Stimulated activated CD4-positive, alpha-beta T cell treated with anti-CD3 and anti-CD28 coated beads, TNF-alpha, amount 100 ng/mL, for 1 hour (primary cell): ENCODE measurements around the gene ADARB2.
"Not testable (repeated sequence)": the region's sequence is repeated elsewhere in the genome, so short reads cannot be mapped to it uniquely, and the experiment has no call there.

Source experiments
- DNase-seq, 3 donors: peaks; one replicate each; pipeline ENCODE4 v3.0.0-alpha.2; 2020; ENCODE audit warnings: low read depth in 3 of 3, low spot score in 1 of 3

Gene ADARB2

GRCh38 chr10:1274111-1274661 lies 463.1 kb downstream of the ADARB2 start:
- DNase-seq = no peak

- DNase-seq = no peak
Measured at GRCh38 chr10:1273372-1274105, 463.8 kb downstream of the ADARB2 start.

- DNase-seq = no peak
Measured at GRCh38 chr10:1272777-1273161, 464.6 kb downstream of the ADARB2 start.

GRCh38 chr10:1272079-1272776 lies 465.1 kb downstream of the ADARB2 start:
- no peak for DNase-seq

- DNase-seq = no peak
Measured at GRCh38 chr10:1270906-1271305, 466.4 kb downstream of the ADARB2 start.

- DNase-seq = no peak
Measured at GRCh38 chr10:1270490-1270889, 466.8 kb downstream of the ADARB2 start.

GRCh38 chr10:1268831-1269230 lies 468.5 kb downstream of the ADARB2 start:
- no peak for DNase-seq

- DNase-seq = no peak
Measured at GRCh38 chr10:1267568-1267967, 469.8 kb downstream of the ADARB2 start.

- DNase-seq = no peak
Measured at GRCh38 chr10:1267148-1267547, 470.2 kb downstream of the ADARB2 start.

- DNase-seq = no peak
Measured at GRCh38 chr10:1266033-1266802, 471.1 kb downstream of the ADARB2 start.

- DNase-seq = no peak
Measured at GRCh38 chr10:1264001-1264400, 473.3 kb downstream of the ADARB2 start.

- no peak for DNase-seq
Measured at GRCh38 chr10:1257274-1257673, 480.1 kb downstream of the ADARB2 start.

- DNase-seq = no peak
Measured at GRCh38 chr10:1256432-1256725, 480.9 kb downstream of the ADARB2 start.

GRCh38 chr10:1255600-1256431 lies 481.5 kb downstream of the ADARB2 start:
- no peak for DNase-seq

- no peak for DNase-seq
Measured at GRCh38 chr10:1255118-1255517, 482.2 kb downstream of the ADARB2 start.

- no peak for DNase-seq
Measured at GRCh38 chr10:1253523-1254353, 483.6 kb downstream of the ADARB2 start.

GRCh38 chr10:1251769-1252168 lies 485.6 kb downstream of the ADARB2 start:
- DNase-seq = no peak

- no peak for DNase-seq
Measured at GRCh38 chr10:1249142-1249920, 488.0 kb downstream of the ADARB2 start.

GRCh38 chr10:1248262-1248630 lies 489.1 kb downstream of the ADARB2 start:
- DNase-seq = not testable (repeated sequence)
